Endothelial cell of umbilical vein (primary cell): ENCODE results near the gene TMEM213. TPM values are rescaled to one million over a fixed set of nuclear protein-coding genes. Genes with fewer than 3 reads are reported as not detected.

Source experiments
- BruUV-seq: library from RNA; stranded (reverse); fragments of 400-500 nt; replicated peaks from 2 replicates; lab custom pipeline; 2021; lab: Mats Ljungman, UMichigan
- CTCF ChIA-PET: fragments of 300-600, 350-600 bp; sonication (Branson Sonifier 250); formaldehyde crosslinking; loops from one replicate; lab custom pipeline; 2021; ENCODE audit warnings: antibody characterized with exemption, inconsistent platforms; lab: Charles Lee
- POLR2A ChIA-PET: fragments of 300-600, 350-600 bp; sonication (Branson Sonifier 250); formaldehyde crosslinking; loops from one replicate; lab custom pipeline; 2021; ENCODE audit warnings: antibody characterized with exemption, inconsistent platforms; lab: Charles Lee
- DNase-seq: peaks from one replicate; pipeline ENCODE4 v3.0.0-alpha.2; 2011; ENCODE audit warnings: low read depth, low spot score
- FAIRE-seq: peaks from 2 replicates; lab custom pipeline; 2011; peaks lifted over from hg19 to GRCh38; lab: Jason Lieb, UNC
- H2AFZ ChIP-seq: 2 replicates; pipeline ENCODE4 v1.6.0; 2012; ENCODE audit warnings: low read depth, low read length, control low read depth, inconsistent platforms
- H3K27ac ChIP-seq: 2 replicates; pipeline ENCODE4 v1.5.1; 2011; ENCODE audit warnings: low read depth, mild to moderate bottlenecking, control low read depth, low read length, moderate library complexity; ENCODE audit not compliant: insufficient read depth
- H3K27me3 ChIP-seq, 2 experiments: 2 replicates each; pipeline versions ENCODE4 v1.6.0 to v1.6.1; 2011; ENCODE audit warnings: low read length in 2 of 2, mixed read lengths in 1 of 2; ENCODE audit not compliant: control insufficient read depth in 2 of 2, insufficient read depth in 2 of 2
- H3K36me3 ChIP-seq, 2 experiments: 2 replicates in 1 of 2; 3 replicates in 1 of 2; pipeline ENCODE4 v1.5.1; 2011; ENCODE audit warnings: low read length in 2 of 2, mild to moderate bottlenecking in 1 of 2, moderate library complexity in 1 of 2; ENCODE audit not compliant: control insufficient read depth in 2 of 2, insufficient read depth in 2 of 2; ENCODE audit errors: extremely low read depth in 1 of 2
- H3K4me1 ChIP-seq: 3 replicates; pipeline ENCODE4 v1.5.1; 2011; ENCODE audit warnings: mild to moderate bottlenecking, low read length; ENCODE audit not compliant: control insufficient read depth, insufficient read depth; ENCODE audit errors: extremely low read depth
- H3K4me2 ChIP-seq: 2 replicates; pipeline ENCODE4 v1.6.1; 2011; ENCODE audit warnings: low read length, control low read depth, mixed read lengths; ENCODE audit not compliant: insufficient read depth
- H3K4me3 ChIP-seq, 3 experiments: fragments of 200-600 bp in 1 of 3; sonication (generic), shearing (Covaris generic) in 1 of 3; replicated peaks in 1 of 3; 2 replicates each; pipeline ENCODE4 v1.5.1; 2011 to 2016; ENCODE audit warnings: control low read depth in 3 of 3, low read length in 3 of 3, mild to moderate bottlenecking in 2 of 3, inconsistent platforms in 1 of 3, low read depth in 1 of 3, moderate library complexity in 1 of 3; ENCODE audit not compliant: insufficient read depth in 1 of 3
- H3K79me2 ChIP-seq: 2 replicates; pipeline ENCODE4 v1.6.0; 2012; ENCODE audit warnings: low read length, inconsistent platforms; ENCODE audit not compliant: control insufficient read depth, insufficient read depth
- H3K9ac ChIP-seq: replicated peaks from 2 replicates; pipeline ENCODE3; 2011; ENCODE audit warnings: low read length, control low read depth; ENCODE audit not compliant: insufficient read depth; ENCODE audit errors: extremely low read depth
- H3K9me1 ChIP-seq: replicated peaks from 3 replicates; pipeline ENCODE4 v1.6.0; 2011; ENCODE audit warnings: mild to moderate bottlenecking, low read length; ENCODE audit not compliant: control insufficient read depth, insufficient read depth; ENCODE audit errors: extremely low read depth
- H3K9me3 ChIP-seq: replicated peaks from 2 replicates; pipeline ENCODE4 v1.5.1; 2012; ENCODE audit warnings: low read length, inconsistent platforms; ENCODE audit not compliant: control insufficient read depth, insufficient read depth
- H4K20me1 ChIP-seq: replicated peaks from 2 replicates; pipeline ENCODE3; 2011; ENCODE audit warnings: mild to moderate bottlenecking, low read length; ENCODE audit not compliant: control insufficient read depth, insufficient read depth; ENCODE audit errors: extremely low read depth
- EZH2 ChIP-seq: IDR thresholded peaks from 2 replicates; pipeline ENCODE4 v1.6.1; 2012; ENCODE audit warnings: borderline replicate concordance, low read depth, mild to moderate bottlenecking, moderate library complexity, low read length, inconsistent platforms; ENCODE audit not compliant: severe bottlenecking
- FOS ChIP-seq: IDR thresholded peaks from 2 replicates; pipeline ENCODE4 v1.6.1; 2011; ENCODE audit warnings: mild to moderate bottlenecking, low read length, moderate library complexity, borderline replicate concordance; ENCODE audit not compliant: insufficient read depth
- GATA2 ChIP-seq: IDR thresholded peaks from 2 replicates; pipeline ENCODE4 v1.7.0; 2011; ENCODE audit warnings: low read depth, mild to moderate bottlenecking, moderate library complexity, mixed read lengths, low read length; ENCODE audit not compliant: insufficient read length, insufficient read depth
- JUN ChIP-seq: IDR thresholded peaks from 2 replicates; pipeline ENCODE4 v1.6.1; 2011; ENCODE audit warnings: borderline replicate concordance, low read depth; ENCODE audit not compliant: insufficient read length, insufficient read depth
- MAX ChIP-seq: IDR thresholded peaks from 2 replicates; pipeline ENCODE4 v1.6.1; 2011; ENCODE audit not compliant: insufficient read depth, insufficient read length
- MYC ChIP-seq: IDR thresholded peaks from one replicate; pipeline ENCODE4 v1.6.1; 2011; ENCODE audit warnings: mild to moderate bottlenecking, low read depth, low read length
- POLR2A ChIP-seq: IDR thresholded peaks from 2 replicates; pipeline ENCODE4 v1.6.1; 2012; ENCODE audit warnings: low read depth, mild to moderate bottlenecking, control low read depth, low read length
- POLR2AphosphoS5 ChIP-seq: IDR thresholded peaks from 2 replicates; pipeline ENCODE4 v1.6.1; 2012; ENCODE audit warnings: low read depth, mild to moderate bottlenecking, control low read depth, low read length, moderate library complexity; ENCODE audit not compliant: insufficient read depth
- dilution Hi-C: fragments of 300-500 bp; cut with MboI; formaldehyde crosslinking; loops from one replicate; pipeline ENCODE4 v1.15.0; 2019; ENCODE audit warnings: low sequenced_read_pairs; ENCODE audit not compliant: extremely low pct_ligation_motif_present
- intact Hi-C: fragments of 100-400 bp; cut with micrococcal nuclease; formaldehyde crosslinking; loops from one replicate; pipeline ENCODE4 v1.10.0; 2022
- polyA plus RNA-seq, 4 experiments: library from polyadenylated mRNA; depleted of rRNA in 3 of 4; stranded (reverse) in 3 of 4; unstranded in 1 of 4; fragments of >200 nt; gene quantifications; 2 replicates each; pipeline versions ENCODE4 v1.2.1 to v1.2.3, GENCODE V29; 2011 to 2012; ENCODE audit warnings: missing spikeins in 1 of 4
- total RNA-seq: library from RNA; stranded (reverse); gene quantifications from 2 replicates; pipeline ENCODE4 v1.2.3, GENCODE V29; 2021
- TF ChIP-seq, protein P1 (sequence below), 2 donors: IDR thresholded peaks; 1 replicate in 1 of 2; 2 replicates in 1 of 2; pipeline ENCODE4 v1.5.1; 2011; ENCODE audit warnings: low read length in 2 of 2, mild to moderate bottlenecking in 2 of 2, moderate library complexity in 2 of 2, control low read depth in 1 of 2, inconsistent platforms in 1 of 2, low read depth in 1 of 2; ENCODE audit not compliant: insufficient read depth in 1 of 2; ENCODE audit errors: extremely low read depth in 1 of 2

The TMEM213 gene
- total and polyA plus RNA-seq, 2 donors (not counting 3 experiments of a cell fraction or from before 2014, with no cell fraction given): not detected

GRCh38 chr7:138843632-138844580 lies 46.1 kb downstream of the TMEM213 start:
- no peak overlapping the region for H2AFZ ChIP-seq
- H3K4me3 ChIP-seq: no peak overlapping the region
- intact Hi-C loops: no loop called here
- CTCF ChIA-PET: no interaction called here
- dilution Hi-C loops: no loop called here
- no peak for TF ChIP-seq GATA2
- TF ChIP-seq, protein P1, sequence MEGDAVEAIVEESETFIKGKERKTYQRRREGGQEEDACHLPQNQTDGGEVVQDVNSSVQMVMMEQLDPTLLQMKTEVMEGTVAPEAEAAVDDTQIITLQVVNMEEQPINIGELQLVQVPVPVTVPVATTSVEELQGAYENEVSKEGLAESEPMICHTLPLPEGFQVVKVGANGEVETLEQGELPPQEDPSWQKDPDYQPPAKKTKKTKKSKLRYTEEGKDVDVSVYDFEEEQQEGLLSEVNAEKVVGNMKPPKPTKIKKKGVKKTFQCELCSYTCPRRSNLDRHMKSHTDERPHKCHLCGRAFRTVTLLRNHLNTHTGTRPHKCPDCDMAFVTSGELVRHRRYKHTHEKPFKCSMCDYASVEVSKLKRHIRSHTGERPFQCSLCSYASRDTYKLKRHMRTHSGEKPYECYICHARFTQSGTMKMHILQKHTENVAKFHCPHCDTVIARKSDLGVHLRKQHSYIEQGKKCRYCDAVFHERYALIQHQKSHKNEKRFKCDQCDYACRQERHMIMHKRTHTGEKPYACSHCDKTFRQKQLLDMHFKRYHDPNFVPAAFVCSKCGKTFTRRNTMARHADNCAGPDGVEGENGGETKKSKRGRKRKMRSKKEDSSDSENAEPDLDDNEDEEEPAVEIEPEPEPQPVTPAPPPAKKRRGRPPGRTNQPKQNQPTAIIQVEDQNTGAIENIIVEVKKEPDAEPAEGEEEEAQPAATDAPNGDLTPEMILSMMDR (IDR thresholded peaks at IDR 0.05; ENCODE audit: extremely low read depth in 1 of 2, insufficient read depth in 1 of 2, low read depth in 1 of 2, low read length in 2 of 2): no peak
- FAIRE-seq (peak; percentile 46), DNase-seq (no peak)
- H3K79me2 ChIP-seq: no peaks in the 10 kb centered on the region
- POLR2A ChIA-PET: no interaction called here
- no peaks in the 10 kb centered on the region for H4K20me1 ChIP-seq
- no peaks in the 10 kb centered on the region for H3K9me1 ChIP-seq
- H3K9me3 ChIP-seq: no peaks in the 10 kb centered on the region
- H3K27ac ChIP-seq: no peak overlapping the region
- H3K4me2 ChIP-seq: no peak overlapping the region
- H3K9ac ChIP-seq: no peak overlapping the region
- no peaks in the 10 kb centered on the region for H3K36me3 ChIP-seq
- BruUV-seq: no TSS peak
- H3K27me3 ChIP-seq: no peaks in the 10 kb centered on the region
- H3K4me1 ChIP-seq: no peaks in the 10 kb centered on the region

- ChIA-PET CTCF (no interaction called here), POLR2A (no interaction called here)
- DNase-seq (no peak), FAIRE-seq (peak; percentile 8)
- BruUV-seq: no TSS peak
- H2AFZ ChIP-seq: no peak overlapping the region
- H3K27ac ChIP-seq: no peak overlapping the region
- no peaks in the 10 kb centered on the region for H3K27me3 ChIP-seq
- H3K9ac ChIP-seq: no peak overlapping the region
- H3K9me1 ChIP-seq: no peaks in the 10 kb centered on the region
- no peaks in the 10 kb centered on the region for H3K36me3 ChIP-seq
- no peak overlapping the region for H3K4me3 ChIP-seq
- H3K9me3 ChIP-seq: no peaks in the 10 kb centered on the region
- no peak overlapping the region for H3K4me2 ChIP-seq
- intact Hi-C loops: no loop called here
- dilution Hi-C loops: no loop called here
- H3K4me1 ChIP-seq: no peaks in the 10 kb centered on the region
- no peak for TF ChIP-seq GATA2
- TF ChIP-seq, protein P1 (IDR thresholded peaks at IDR 0.05; ENCODE audit: extremely low read depth in 1 of 2, insufficient read depth in 1 of 2, low read depth in 1 of 2, low read length in 2 of 2): no peak
- no peak for TF ChIP-seq MYC
- no peak for TF ChIP-seq POLR2AphosphoS5
- no peak for TF ChIP-seq JUN
- TF ChIP-seq FOS: no peak
- TF ChIP-seq POLR2A: no peak
- no peak for TF ChIP-seq EZH2
- no peak for TF ChIP-seq MAX
- no peaks in the 10 kb centered on the region for H4K20me1 ChIP-seq
- H3K79me2 ChIP-seq: no peaks in the 10 kb centered on the region
These were observed 47.9 kb downstream of the TMEM213 start for GRCh38 chr7:138845711-138846110.
